ENCODE data around the gene MCM3AP.
A peak's percentile ranks its signal among the peaks of the same experiment; 100 is the strongest.

The MCM3AP gene

GRCh38 chr21:46307625-46308024 lies 22.2 kb upstream of the MCM3AP start:
- in situ Hi-C loops (cut with HindIII; ENCODE audit: low pct_ligation_motif_present, low sequenced_read_pairs) = no loop called here
- Histone ChIP-seq H3K27ac (no peak overlapping the region), H3K4me3 (ENCODE audit: low read depth, low read length) (no peak overlapping the region), H3K36me3 (replicated peaks) (peaks cover 8% of the 10 kb centered on the region), H3K27me3 (replicated peaks) (no peaks in the 10 kb centered on the region)
- TF ChIP-seq CTCF (IDR thresholded peaks at IDR 0.05; ENCODE audit: low read depth, low read length, missing control alignments) = no peak
- peak; percentile 48 for DNase-seq

- Histone ChIP-seq H3K4me3 (ENCODE audit: low read depth, low read length) (no peak overlapping the region), H3K27me3 (replicated peaks) (no peaks in the 10 kb centered on the region), H3K27ac (no peak overlapping the region), H3K36me3 (replicated peaks) (peaks cover 8% of the 10 kb centered on the region)
- no peak for DNase-seq
- no peak for TF ChIP-seq CTCF (IDR thresholded peaks at IDR 0.05; ENCODE audit: low read depth, low read length, missing control alignments)
- in situ Hi-C loops (cut with HindIII; ENCODE audit: low pct_ligation_motif_present, low sequenced_read_pairs) = no loop called here
Measured at GRCh38 chr21:46304955-46305354, 19.5 kb upstream of the MCM3AP start.

- in situ Hi-C loops (cut with HindIII; ENCODE audit: low pct_ligation_motif_present, low sequenced_read_pairs) = no loop called here
- Histone ChIP-seq H3K27me3 (replicated peaks) (no peaks in the 10 kb centered on the region), H3K4me3 (ENCODE audit: low read depth, low read length) (no peak overlapping the region), H3K27ac (no peak overlapping the region), H3K36me3 (replicated peaks) (peaks cover 8% of the 10 kb centered on the region)
- DNase-seq = no peak
- no peak for TF ChIP-seq CTCF (IDR thresholded peaks at IDR 0.05; ENCODE audit: low read depth, low read length, missing control alignments)
Measured at GRCh38 chr21:46304437-46304836, 19.0 kb upstream of the MCM3AP start.

GRCh38 chr21:46301759-46302158 lies 16.3 kb upstream of the MCM3AP start:
- DNase-seq = no peak
- Histone ChIP-seq H3K4me3 (ENCODE audit: low read depth, low read length) (no peak overlapping the region), H3K27me3 (replicated peaks) (no peaks in the 10 kb centered on the region), H3K36me3 (replicated peaks) (peaks cover 6% of the 10 kb centered on the region), H3K27ac (no peak overlapping the region)
- no peak for TF ChIP-seq CTCF (IDR thresholded peaks at IDR 0.05; ENCODE audit: low read depth, low read length, missing control alignments)
- in situ Hi-C loops (cut with HindIII; ENCODE audit: low pct_ligation_motif_present, low sequenced_read_pairs) = no loop called here

GRCh38 chr21:46299167-46299566 lies 13.8 kb upstream of the MCM3AP start:
- no peak for TF ChIP-seq CTCF (IDR thresholded peaks at IDR 0.05; ENCODE audit: low read depth, low read length, missing control alignments)
- Histone ChIP-seq H3K36me3 (replicated peaks) (no peaks in the 10 kb centered on the region), H3K27me3 (replicated peaks) (no peaks in the 10 kb centered on the region), H3K27ac (no peak overlapping the region), H3K4me3 (ENCODE audit: low read depth, low read length) (no peak overlapping the region)
- no peak for DNase-seq
- in situ Hi-C loops (cut with HindIII; ENCODE audit: low pct_ligation_motif_present, low sequenced_read_pairs) = no loop called here
